NOMO-1 treated with dmso at 0.1 percent for 144 hours (cell line): Measurements from ENCODE around the gene CTAGE6.
"Not testable (repeated sequence)": the region's sequence is repeated elsewhere in the genome, so short reads cannot be mapped to it uniquely, and the experiment has no call there.

Source experiments
- DNase-seq: peaks from one replicate; lab custom pipeline; 2025; ENCODE audit not compliant: unreplicated experiment; lab: John Stamatoyannopoulos, UW

The CTAGE6 gene

GRCh38 chr7:143757596-143757995 lies at the start of gene CTAGE6:
Gene CTAGE6 (minus strand): TSS chr7:143757696. CDS start chr7:143757658, 38 bp downstream.
- DNase-seq = not testable (repeated sequence)

- not testable (repeated sequence) for DNase-seq
These were observed 49.2 kb upstream of the CTAGE6 start for GRCh38 chr7:143806664-143807071.

GRCh38 chr7:143797896-143798290 lies 40.4 kb upstream of the CTAGE6 start:
- not testable (repeated sequence) for DNase-seq

- not testable (repeated sequence) for DNase-seq
These were observed 39.8 kb upstream of the CTAGE6 start for GRCh38 chr7:143797119-143797895.

- not testable (repeated sequence) for DNase-seq
These were observed 38.2 kb upstream of the CTAGE6 start for GRCh38 chr7:143795653-143796052.

- DNase-seq = not testable (repeated sequence)
These were observed 35.1 kb upstream of the CTAGE6 start for GRCh38 chr7:143792633-143793032.

GRCh38 chr7:143785415-143786182 lies 28.1 kb upstream of the CTAGE6 start:
- DNase-seq = not testable (repeated sequence)

- not testable (repeated sequence) for DNase-seq
These were observed 22.1 kb upstream of the CTAGE6 start for GRCh38 chr7:143779591-143779990.

GRCh38 chr7:143772738-143773468 lies 15.4 kb upstream of the CTAGE6 start:
- not testable (repeated sequence) for DNase-seq

GRCh38 chr7:143767531-143767930 lies 10.0 kb upstream of the CTAGE6 start:
- DNase-seq = not testable (repeated sequence)

GRCh38 chr7:143765678-143766077 lies 8.2 kb upstream of the CTAGE6 start:
- not testable (repeated sequence) for DNase-seq

- not testable (repeated sequence) for DNase-seq
These were observed 5.6 kb upstream of the CTAGE6 start for GRCh38 chr7:143763065-143763464.

GRCh38 chr7:143745340-143745739 lies 12.2 kb downstream of the CTAGE6 start:
- not testable (repeated sequence) for DNase-seq

GRCh38 chr7:143737037-143737819 lies 20.3 kb downstream of the CTAGE6 start:
- not testable (repeated sequence) for DNase-seq

GRCh38 chr7:143735962-143736361 lies 21.5 kb downstream of the CTAGE6 start:
- no peak for DNase-seq

- no peak for DNase-seq
These were observed 23.6 kb downstream of the CTAGE6 start for GRCh38 chr7:143733876-143734275.

- no peak for DNase-seq
These were observed 29.1 kb downstream of the CTAGE6 start for GRCh38 chr7:143728333-143728862.

GRCh38 chr7:143727561-143727960 lies 29.9 kb downstream of the CTAGE6 start:
- DNase-seq = not testable (repeated sequence)

GRCh38 chr7:143726143-143726542 lies 31.4 kb downstream of the CTAGE6 start:
- DNase-seq = not testable (repeated sequence)

GRCh38 chr7:143720335-143720734 lies 37.2 kb downstream of the CTAGE6 start:
- not testable (repeated sequence) for DNase-seq
